Naive thymus-derived CD4-positive, alpha-beta T cell (primary cell): ENCODE results near the gene PALLD. TPM values are rescaled to one million over a fixed set of nuclear protein-coding genes. Genes with fewer than 3 reads are reported as not detected.

Experiments
- polyA plus RNA-seq, 2 donors: library from polyadenylated mRNA; unstranded; fragments of 300-500 nt; fragmentation: Illumina TruSeq; gene quantifications; one replicate each; pipeline ENCODE4 v1.2.3, GENCODE V29; 2021
- total RNA-seq, 6 experiments: library from RNA in 5 of 6; stranded (reverse) in 5 of 6; gene quantifications; 1 replicate in 5 of 6; 2 replicates in 1 of 6; pipeline ENCODE4 v1.2.3 and lab custom pipeline; 2021 to 2026

PALLD gene
- total and polyA plus RNA-seq, 7 experiments from 2014 or later: 0.51 to 11.9 (median 0.76) TPM

Other genes with a start within 250 kb of the PALLD start
- gene DDX60, start 178.3 kb upstream of the PALLD start, total RNA-seq: 100 to 1,000 TPM in 1 of 5 experiments, 10 to 100 TPM in 4; 15.8 to 121 (median 29.0) TPM
- gene DDX60, start 178.3 kb upstream of the PALLD start, polyA plus RNA-seq: 10 to 100 TPM; 19.0 to 35.6 TPM
- gene DDX60L, start 16.6 kb upstream of the PALLD start, total RNA-seq: 10 to 100 TPM; 48.5 to 57.8 (median 54.1) TPM
- gene DDX60L, start 16.6 kb upstream of the PALLD start, polyA plus RNA-seq: 10 to 100 TPM; 21.7 to 23.0 TPM